GM18520 (cell line): Measurements from ENCODE around the gene MDM4.
"Not testable (repeated sequence)": the region's sequence is repeated elsewhere in the genome, so short reads cannot be mapped to it uniquely, and the experiment has no call there.

Experiments used
- ATAC-seq: cut with Tn5 transposase; IDR thresholded peaks from one replicate; pipeline ENCODE4 v1.9.1; 2021; ENCODE audit not compliant: unreplicated experiment

MDM4 gene, protein sequence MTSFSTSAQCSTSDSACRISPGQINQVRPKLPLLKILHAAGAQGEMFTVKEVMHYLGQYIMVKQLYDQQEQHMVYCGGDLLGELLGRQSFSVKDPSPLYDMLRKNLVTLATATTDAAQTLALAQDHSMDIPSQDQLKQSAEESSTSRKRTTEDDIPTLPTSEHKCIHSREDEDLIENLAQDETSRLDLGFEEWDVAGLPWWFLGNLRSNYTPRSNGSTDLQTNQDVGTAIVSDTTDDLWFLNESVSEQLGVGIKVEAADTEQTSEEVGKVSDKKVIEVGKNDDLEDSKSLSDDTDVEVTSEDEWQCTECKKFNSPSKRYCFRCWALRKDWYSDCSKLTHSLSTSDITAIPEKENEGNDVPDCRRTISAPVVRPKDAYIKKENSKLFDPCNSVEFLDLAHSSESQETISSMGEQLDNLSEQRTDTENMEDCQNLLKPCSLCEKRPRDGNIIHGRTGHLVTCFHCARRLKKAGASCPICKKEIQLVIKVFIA

DNA sequence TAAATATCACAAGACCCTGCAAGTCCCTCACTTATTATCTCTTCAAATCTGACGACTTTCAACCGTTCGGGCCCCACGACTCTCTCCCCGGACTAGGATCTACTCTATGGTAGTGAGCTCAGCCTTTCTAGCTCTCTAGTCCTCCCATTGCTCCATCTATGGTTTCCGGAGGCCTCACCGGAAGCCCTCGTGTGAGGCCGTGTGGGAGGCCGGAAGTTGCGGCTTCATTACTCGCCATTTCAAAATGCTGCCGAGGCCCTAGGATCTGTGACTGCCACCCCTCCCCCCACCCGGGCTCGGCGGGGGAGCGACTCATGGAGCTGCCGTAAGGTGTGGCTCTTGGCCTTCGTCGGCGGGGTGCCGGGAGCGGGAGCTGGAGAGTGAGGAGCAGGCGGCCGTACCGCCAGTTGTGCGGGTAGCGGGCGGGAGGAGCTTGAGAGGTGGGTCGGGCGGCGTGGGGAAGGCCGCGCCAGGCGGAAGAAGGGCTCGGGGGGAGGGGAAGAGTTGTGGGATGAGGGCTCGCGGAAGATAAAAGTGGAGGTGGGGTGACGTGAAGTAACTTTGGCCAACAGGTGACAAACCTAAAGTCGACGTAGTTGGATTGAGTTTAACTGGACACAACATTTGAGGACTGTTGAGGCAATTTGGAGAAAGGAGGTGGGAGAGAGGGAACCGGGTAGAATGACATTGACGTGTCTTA, at the start of gene MDM4:
Gene MDM4 (plus strand): TSS at position 227 of the 700 bp plus-strand sequence. CDS start 9,113 bp downstream, outside the sequence.
- peak; percentile 79 for ATAC-seq

GRCh38 chr1:204466416-204467405, 49.5 kb upstream of the MDM4 start:
- no peak for ATAC-seq

DNA sequence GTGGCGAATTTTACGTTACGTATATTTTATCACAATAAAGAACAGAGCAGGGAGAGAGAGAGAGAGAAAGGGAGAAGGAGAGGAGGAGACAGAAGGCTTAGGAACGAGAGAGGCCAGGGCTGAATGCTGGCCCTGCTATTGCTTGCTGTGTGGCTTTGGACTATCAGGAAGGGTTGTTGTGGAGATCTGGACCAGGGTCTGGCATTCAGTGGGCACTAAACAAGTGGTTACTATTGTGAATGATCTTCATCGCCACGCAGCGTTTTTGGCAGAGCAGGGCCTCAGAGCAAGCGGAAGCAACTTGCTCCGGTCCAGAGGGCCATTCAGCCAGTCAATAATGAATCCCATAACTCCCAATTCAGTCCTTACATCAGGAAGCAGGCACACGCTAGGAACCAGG, 48.0 kb upstream of the MDM4 start:
- ATAC-seq: no peak

GRCh38 chr1:204468766-204469302, 47.4 kb upstream of the MDM4 start:
- no peak for ATAC-seq

GRCh38 chr1:204469304-204469703, 46.9 kb upstream of the MDM4 start:
- no peak for ATAC-seq

DNA sequence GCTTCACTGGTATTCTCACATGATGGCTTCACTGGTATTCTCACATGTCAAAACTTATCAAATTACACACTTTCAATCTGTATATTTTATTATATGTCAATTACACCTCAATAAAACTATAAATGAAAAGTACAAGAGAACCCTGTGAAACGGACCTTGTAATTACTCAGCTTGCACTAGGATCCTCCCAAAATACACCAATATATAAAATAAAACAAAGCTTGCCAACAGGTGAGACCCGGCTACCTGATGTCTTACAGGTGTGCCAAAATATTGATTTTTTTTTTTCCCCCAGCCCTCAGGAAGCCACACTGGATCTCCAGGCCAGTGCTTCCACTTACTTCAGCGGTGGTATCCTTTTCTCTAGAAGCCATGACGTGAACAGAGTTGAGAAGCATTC, 44.5 kb upstream of the MDM4 start:
- ATAC-seq: no peak

DNA sequence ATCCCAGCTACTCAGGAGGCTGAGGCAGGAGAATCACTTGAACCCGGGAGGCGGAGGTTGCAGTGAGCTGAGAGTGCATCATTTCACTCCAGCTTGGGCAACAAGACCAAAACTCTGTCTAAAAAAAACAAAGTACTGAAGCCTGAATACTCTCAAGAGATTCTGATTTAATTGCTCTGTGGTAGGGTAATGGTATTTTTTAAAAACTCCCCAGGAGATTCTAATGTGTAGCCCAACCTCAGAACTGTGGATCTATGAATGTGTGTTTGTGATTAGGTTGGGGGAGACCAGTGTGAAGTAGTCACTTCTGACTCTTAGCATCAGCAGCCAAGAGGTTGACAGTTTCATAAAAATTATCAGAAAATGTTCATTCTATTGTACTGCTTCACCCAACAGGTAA, 43.5 kb upstream of the MDM4 start:
- ATAC-seq: no peak

DNA sequence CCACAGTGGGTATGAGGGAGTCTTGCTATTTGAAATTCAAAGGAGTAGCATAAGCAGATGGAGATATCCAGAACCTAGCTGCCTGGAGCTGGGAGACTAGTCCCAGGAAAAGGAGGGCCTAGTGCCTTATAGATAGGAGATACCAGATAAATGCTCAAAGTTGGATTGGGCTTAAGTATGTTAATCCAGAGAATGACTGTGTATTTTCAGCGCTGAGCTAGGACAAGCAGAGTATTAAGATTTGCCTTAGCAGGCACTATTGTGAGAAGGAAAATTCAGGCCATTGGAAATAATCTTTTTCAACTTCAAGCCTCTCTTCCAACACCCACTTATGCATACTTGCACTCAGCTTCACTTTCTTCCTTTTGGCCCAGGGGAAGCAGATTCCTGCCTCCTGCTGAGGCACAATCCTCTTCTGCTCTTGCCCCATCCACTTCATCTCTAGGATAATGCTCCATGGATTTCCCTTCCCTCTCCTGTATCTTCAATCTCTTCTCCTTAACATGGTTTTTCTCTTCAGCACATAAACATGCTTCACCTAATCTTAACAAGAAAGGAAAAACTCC, 42.7 kb upstream of the MDM4 start:
- ATAC-seq: no peak

DNA sequence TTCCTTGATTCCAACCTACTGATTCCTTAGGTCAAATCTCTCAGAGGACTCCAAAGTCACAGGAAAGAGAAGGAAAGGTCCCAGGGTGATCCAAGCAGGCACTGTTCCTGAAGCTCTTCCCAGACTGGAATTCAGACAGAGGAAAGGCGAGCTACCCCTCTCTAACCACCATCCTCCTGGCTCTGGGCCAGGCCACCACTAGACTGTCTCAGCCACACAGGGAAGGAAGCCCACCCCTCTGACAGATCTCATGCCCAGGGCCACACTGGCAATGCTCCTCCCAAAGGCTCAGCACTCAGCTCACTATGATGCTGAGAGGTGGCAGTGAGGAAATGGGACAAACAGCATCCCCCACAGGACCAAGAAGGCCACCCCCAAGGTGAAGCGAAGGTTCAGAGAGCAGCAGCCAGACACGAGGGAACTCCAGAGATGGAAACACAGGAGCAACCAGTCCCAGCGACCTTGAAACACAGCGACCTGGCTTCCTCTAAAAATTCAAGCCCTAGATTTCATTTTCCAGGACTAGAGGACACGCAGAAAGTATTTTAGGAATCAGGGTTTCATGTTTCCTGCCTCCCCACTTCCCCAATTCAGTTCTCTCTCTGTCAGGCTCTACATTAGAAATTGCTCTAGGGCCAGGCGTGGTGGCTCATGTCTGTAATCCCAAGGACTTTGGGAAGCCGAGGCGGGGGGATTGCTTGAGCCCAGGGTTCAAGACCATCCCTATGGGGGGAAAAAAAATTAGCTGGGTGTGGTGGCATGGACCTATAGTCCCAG, 40.4 kb upstream of the MDM4 start:
- ATAC-seq: no peak

GRCh38 chr1:204476563-204476962, 39.6 kb upstream of the MDM4 start:
- ATAC-seq: no peak

GRCh38 chr1:204477036-204477740, 39.0 kb upstream of the MDM4 start:
- ATAC-seq: no peak

- ATAC-seq: no peak
Measured at GRCh38 chr1:204478172-204478899, 37.9 kb upstream of the MDM4 start.

GRCh38 chr1:204478921-204479320, 37.3 kb upstream of the MDM4 start:
- no peak for ATAC-seq

- no peak for ATAC-seq
Measured at GRCh38 chr1:204479387-204480136, 36.6 kb upstream of the MDM4 start.

DNA sequence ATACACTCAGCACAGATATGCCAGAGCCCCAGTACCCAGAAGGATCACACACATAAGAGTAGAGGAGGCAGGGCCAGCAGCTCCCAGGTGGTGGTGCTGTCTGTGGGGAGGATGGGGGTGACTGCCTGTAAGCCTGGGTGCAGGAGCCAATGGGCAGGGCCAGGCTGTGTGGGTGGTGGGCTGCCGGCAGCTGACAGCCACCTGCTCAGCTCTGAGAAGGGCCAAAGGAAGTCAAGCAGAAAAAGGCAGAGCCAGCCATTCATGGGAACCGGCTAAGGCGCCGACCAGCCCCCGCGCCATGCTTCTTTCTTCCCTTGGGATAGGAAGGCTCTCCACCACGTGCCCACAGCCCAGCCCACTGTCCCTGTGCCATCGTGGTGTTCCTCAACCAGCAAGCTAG, 35.7 kb upstream of the MDM4 start:
- no peak for ATAC-seq

- no peak for ATAC-seq
Measured at GRCh38 chr1:204483791-204484190, 32.4 kb upstream of the MDM4 start.

DNA sequence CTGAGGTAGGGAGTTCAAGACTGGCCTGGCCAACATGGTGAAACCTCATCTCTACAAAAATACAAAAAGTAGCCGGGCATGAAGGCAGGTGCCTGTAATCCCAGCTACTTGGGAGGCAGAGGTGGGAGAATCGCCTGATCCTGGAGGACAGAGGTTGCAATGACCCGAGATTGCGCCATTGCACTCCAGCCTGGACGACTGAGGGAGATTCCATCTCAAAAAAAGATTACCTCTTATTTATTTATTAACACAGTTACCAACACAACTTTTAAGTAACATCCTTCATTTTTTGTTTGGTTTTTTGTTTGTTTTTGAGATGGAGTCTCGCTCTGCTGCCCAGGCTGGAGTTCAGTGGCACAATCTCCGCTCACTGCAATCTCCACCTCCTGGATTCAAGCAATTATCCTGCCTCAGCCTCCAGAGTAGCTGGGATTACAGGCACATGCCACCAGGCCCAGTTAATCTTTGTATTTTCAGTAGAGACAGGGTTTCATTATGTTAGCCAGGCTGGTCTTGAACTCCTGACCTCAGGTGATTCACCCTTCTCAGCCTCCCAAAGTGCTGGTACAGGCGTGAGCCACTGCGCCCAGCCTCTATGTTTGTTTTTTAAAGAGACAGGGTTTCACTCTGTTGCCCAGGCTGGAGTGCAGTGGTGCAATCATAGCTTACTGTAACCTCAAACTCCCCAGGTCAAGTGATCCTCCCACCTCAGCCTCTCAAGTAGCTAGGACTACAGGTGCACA, 29.5 kb upstream of the MDM4 start:
- ATAC-seq: not testable (repeated sequence)
